ENCODE measurements around the gene POC1B.

The POC1B gene

DNA sequence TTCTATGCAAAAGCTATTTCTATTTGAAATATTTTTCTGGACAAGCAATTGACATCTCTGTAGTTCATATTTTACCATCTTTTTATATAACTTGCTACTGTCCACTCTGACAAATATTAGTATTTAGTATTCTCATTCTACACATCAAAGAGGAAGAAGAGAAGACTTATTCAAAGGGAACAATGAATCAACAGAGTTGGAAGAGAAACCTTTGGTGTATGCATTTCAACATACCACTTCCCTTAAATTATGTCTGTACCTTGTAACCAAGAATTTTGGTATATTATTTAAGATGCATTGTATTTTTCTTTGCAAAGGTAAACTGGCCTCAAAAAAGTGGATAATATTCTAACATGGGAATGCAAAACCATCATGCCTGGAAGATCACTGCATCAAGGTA lies 101.5 kb downstream of the POC1B start:
- DNase-seq (ENCODE audit: low read depth in 1 of 2, low spot score in 1 of 2), result no peak

DNA sequence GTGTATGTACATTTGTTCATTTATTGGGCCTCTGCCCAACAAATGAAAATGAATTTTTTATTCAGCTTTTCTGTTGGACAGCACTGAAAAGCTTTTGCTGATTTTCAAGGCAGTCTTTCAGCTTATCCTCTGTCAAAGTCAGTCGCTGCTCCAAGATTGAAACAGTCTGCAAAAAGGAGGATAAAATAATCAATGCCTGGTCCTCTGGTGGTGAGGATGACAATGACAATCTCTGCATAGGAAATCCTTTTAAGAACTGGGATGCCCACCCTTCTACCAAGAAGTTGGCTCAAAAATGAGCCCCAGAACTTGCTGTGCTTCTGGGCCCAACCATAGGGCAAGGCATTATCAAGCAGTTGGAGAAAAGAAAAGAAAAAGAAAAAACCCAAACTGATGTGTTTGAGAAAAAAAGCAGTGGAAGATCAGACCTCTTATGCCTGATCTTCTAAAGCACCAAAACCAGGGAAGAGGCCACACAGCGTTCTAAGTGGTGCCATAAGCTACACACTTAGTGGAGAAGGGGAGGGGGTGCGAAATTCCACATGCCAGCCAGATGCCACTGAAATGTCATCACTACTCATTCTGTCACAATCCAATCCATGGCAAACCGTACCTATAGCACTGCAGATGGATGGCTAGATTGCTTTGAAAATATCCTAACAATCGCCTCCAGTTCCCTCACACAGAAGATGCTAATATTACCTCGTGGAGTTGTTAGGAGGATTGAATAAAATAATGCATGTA lies 104.6 kb downstream of the POC1B start:
- no peak for DNase-seq (ENCODE audit: low read depth in 1 of 2, low spot score in 1 of 2)

DNA sequence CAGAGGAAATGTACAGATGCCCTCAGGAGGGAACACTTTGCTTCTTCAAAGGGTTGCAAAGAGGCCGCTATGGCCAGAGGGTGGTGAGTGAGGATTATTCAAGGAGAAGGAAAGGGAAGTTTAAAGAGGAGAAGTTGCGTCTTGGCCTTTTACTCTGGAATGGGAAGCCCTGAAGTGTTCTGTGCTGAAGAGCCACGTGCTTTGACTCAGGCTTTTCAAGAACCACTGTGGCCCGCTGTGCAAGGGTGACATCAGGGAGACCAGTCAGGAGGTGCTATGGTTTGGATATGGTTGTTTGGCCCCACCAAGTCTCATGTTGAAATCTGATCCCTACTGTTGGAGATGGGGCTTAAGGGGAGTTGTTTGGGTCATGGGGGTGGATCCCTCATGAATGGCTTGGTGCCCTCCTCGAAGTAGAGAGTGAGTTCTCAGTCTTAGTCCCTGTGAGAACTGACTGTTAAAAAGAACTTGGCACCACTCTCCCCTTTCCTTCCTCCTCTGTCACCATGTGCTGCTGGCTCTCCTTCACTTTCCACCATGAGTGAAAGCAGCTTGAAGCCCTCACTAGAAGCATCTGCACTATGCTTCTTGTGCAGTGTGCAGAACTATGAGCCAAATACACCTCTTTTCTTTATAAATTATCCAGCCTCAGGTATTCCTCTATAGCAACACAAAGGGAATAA lies 107.5 kb downstream of the POC1B start:
- no peak for DNase-seq (ENCODE audit: low read depth in 1 of 2, low spot score in 1 of 2)

DNA sequence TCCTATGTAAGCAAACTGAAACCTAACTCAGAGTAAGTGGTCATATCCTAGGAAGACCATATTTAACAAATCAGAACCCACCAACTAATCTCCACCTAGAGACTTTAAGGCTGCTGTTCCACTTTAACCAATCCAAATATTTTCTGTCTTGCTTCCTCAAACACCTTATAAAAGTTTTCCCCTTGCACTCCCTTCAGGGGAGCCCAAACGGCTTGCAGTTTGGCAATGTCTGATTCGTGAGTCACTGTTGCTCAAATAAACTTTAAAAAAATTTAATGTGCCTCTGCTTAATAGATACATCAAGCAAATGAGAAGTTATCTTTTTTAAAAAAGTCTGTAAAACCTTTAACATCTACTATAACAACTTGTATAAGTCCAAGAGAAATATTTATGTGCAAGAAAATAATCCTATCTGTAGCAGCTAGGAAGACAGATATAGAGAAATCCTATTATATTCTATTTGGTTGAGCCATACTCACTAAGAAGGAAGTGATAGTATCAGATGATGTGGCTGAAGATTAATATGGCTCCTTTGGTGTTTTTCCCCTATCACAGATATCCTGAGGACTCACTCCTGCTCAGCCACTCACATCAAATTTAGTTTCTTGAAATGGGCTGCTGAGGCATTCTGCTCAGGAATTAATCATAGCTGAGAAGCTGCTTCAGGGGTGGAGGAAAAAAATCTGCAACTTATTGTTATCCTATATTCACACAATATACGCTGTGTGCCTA lies 108.4 kb downstream of the POC1B start:
- no peak for DNase-seq (ENCODE audit: low read depth in 1 of 2, low spot score in 1 of 2)

DNA sequence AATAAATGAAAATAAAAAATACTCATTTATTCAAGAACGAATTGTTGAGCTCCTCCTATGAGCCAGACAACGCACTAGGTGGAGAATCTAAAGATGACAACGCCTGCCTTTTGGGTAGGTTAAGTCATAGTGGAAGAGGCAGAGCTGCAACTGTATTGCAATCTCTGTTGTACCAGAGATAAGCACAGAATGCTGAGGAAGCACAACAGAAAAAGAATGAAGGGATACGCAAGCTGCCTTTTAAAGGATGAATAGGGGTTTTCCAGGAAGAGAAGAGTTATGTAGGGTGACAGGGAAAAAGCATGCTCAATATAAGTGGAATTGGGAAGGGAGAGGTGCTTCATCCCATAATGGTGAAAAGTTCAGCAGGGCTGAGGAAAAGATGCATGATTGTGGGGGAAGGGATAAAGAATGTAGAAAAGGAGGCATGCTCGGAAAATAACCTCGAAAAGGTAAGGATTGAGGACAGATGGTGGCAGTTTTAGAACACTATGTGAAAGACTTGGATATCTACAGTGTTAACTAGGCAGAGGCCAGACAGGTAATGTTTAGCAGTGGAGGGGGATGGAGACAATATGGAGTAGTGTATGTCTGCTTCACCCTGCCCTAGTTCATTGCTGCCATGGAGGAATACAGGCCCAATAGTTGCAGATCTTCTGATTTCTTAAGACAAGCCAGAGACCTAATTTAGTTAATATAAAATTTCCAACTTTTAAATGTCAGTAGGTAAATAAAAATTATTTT lies 109.6 kb downstream of the POC1B start:
- no peak for DNase-seq (ENCODE audit: low read depth in 1 of 2, low spot score in 1 of 2)

DNA sequence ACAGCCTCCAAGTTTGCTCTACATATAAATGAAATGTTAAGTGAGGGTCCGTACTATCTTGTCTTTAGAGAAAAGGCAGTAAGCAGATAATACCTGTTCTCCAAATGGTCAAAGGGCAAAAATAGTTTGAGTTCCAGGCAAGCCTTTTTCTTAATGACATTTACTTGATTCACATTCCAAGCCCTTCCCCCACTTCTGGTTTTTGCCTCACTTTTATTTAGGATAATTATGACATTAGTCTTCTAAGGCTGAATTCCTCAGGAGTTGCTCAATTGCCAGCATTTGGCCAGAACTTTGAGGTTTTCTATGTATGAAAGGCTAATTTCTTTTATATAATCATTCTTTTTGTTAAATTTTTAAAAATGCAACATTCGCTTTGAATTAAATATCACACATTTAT lies 111.0 kb downstream of the POC1B start:
- DNase-seq (ENCODE audit: low read depth in 1 of 2, low spot score in 1 of 2), result no peak

DNA sequence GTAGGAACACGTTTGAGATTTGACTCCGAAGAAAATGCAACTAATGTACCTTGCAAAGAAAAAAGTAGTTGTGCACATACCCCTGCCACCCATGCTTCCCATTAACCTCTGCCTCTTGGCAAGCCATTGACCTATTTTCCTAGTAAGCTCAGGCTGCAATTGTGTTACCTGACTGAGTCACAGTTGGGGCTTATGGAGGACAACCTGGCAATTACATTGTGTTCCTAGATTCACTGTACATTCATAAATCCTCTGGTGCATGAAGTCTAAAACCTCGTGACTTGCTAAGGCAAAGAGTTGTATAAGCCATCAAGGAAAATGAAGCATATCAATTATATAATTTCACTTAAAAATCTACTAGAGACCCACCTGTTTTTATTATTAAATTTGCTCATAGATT lies 111.5 kb downstream of the POC1B start:
- no peak for DNase-seq (ENCODE audit: low read depth in 1 of 2, low spot score in 1 of 2)

DNA sequence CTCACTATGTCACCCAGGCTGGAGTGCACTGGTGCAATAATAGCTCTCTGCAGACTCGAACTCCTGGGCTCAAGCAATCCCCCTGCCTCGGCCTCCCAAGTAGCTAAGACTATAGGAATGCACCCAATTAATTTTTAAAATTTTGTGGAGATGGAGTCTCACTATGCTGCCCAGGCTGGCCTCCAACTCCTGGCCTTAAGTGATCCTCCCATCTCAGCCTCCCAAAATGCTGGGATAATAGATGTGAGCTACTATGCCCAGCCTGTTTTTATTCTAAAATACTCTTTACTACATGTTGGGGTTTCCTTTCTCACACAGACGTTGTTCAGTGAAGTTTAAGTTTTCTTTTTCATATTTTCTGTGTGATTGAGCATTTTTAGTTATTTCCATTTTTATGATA lies 112.6 kb downstream of the POC1B start:
- no peak for DNase-seq (ENCODE audit: low read depth in 1 of 2, low spot score in 1 of 2)

DNA sequence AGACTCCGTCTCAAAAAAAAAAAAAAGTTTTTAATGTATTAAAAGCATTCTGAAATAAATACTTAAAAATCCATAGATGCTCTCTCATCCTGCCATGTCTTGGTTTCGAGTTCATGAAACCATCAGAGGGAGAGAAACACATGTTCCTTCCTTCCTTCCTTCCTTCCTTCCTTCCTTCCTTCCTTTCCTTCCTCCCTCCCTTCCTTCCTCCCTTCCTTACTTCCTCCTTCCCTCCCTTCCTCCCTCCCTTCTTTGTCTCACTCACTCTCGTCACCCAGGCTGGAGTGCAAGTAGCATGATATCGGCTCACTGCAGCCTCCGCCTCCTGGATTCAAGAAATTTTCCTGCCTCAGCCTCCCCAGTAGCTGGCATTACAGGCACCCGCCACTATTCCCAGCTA lies 113.2 kb downstream of the POC1B start:
- no peak for DNase-seq (ENCODE audit: low read depth in 1 of 2, low spot score in 1 of 2)

DNA sequence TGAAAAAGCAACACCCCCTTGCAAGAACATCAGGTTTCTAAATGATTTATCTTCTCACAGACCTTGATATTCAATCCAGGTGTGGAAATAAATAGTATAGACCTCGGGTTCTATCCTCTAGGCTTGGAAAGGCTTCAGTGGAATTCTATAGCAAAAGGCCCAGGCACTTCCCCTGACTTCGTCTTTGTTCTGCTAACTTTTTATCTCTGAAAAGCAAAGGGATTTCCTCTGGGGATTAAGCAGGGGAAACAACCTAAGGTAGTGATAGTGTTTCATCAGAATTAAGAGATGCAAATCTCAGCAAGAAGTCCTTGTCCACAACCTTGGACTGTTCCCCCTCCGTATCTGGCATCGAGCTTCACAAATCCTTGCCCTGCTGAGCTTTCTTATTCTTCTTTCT lies 114.0 kb downstream of the POC1B start:
- no peak for DNase-seq (ENCODE audit: low read depth in 1 of 2, low spot score in 1 of 2)

DNA sequence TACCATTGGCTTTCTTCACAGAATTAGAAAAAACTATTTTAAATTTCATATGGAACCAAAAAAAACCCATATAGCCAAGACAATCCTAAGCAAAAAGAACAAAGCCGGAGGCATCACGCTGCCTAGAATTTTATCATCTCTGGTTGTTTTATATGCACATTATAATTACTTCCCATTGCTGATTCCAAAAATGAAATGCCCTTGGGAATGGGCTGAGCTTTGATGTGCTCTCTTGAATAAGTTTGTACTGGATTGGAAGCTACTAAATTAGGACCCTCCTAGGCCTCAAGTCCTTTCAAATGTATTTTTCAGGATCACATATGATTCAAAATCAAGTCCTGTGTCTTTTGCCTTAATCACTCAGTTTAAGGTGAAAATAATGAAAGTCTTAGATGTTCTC lies 114.6 kb downstream of the POC1B start:
- no peak for DNase-seq (ENCODE audit: low read depth in 1 of 2, low spot score in 1 of 2)

DNA sequence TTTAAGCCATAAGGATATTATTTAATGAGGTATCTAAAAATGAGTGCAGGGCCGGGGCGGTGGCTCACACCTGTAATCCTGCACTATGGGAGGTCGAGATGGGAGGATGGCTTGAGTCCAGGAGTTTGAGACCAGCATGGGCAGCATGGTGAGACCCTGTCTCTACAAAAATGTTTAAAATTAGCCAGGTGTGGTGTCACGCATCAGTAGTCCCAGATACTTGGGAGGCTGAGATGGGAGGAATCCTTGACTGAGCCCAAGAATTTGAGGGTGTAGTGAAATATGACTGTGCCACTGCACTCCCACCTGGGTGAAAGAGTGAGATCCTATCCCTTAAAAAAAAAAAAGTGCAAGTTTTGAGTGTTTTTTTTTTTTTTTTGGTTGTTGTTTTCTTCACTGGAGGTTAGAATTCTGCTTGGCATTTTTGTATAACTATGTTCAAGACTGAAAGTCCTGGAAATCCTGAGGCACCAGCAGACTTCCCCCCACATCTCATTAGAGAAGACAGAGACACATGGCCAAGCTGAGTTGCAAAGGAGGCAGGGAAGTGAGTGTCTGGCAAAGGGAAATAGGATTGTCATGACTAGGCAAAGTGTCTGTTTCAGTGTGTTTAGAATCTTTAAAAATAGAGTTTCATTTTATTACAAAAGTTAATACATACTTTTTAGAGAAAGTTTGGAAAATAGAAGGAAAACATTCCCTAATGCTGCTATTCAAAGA lies 120.1 kb downstream of the POC1B start:
- DNase-seq (ENCODE audit: low read depth in 1 of 2, low spot score in 1 of 2), result no peak

DNA sequence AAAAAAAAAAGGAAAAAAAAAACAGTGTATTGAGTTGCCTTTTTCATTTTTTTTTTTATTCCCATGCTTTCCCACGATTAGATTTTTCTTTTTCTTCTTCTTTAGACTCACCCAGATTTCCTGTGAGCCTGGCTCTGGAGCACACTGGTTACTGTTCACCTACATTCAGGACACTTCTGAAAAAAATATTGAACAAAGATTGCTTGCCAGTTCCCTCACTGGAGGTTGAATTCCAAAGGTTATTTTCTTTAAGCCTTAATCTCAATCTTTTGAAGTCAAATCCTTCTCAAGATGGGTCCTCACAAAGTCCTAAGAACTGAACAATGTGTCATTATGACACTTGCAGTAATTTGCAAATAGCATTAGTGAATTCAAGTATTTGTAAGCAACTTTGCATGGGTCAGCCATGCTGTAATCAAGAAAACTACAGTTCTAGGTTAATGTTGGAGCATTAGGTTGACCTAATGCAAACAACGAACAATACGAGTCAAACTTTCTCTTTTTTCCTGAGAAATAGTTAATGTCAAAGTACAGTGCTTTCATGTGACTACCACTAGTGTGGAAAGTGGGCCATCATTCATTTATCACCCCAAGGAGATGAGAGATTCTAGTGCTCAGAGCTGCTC lies 124.3 kb downstream of the POC1B start:
- no peak for DNase-seq (ENCODE audit: low read depth in 1 of 2, low spot score in 1 of 2)

DNA sequence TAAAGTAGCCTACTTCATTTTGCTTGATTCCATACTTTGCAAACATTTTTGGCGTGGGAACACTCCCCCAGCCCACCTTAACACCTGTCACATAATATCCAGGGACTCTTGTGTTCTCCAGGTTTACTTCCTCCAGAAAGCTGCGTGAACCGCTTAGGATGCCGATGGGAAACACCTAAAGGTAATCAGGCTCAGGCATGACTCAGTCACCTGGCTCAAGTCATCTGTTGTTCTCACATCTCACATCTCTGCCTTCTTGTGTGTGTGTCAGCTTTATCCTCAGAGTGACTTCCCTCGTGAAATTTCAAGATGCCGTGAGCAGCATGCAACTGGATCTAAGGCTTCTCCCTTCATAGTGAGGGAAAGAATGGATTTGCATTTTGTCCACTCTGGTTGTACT lies 125.4 kb downstream of the POC1B start:
- DNase-seq (ENCODE audit: low read depth in 1 of 2, low spot score in 1 of 2), result no peak

DNA sequence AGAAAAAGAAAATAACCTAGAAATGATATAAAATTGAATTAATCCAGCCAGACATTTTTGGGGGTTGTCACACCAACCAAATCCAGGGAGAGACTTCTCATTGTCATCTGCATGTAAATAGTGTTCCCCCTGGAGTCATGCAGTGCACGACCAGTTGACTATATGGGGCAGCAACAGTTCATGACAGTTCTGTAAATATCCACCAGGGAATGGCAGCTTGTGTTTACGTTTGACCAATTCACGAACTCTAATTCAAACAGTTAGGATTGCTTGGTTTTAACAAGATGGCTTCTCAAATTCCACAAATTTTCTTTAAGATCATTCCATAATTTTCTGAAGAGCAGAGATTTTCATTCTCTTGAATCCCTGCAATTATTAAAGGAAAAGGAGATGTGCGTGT lies 130.1 kb downstream of the POC1B start:
- DNase-seq (ENCODE audit: low read depth in 1 of 2, low spot score in 1 of 2), result no peak

DNA sequence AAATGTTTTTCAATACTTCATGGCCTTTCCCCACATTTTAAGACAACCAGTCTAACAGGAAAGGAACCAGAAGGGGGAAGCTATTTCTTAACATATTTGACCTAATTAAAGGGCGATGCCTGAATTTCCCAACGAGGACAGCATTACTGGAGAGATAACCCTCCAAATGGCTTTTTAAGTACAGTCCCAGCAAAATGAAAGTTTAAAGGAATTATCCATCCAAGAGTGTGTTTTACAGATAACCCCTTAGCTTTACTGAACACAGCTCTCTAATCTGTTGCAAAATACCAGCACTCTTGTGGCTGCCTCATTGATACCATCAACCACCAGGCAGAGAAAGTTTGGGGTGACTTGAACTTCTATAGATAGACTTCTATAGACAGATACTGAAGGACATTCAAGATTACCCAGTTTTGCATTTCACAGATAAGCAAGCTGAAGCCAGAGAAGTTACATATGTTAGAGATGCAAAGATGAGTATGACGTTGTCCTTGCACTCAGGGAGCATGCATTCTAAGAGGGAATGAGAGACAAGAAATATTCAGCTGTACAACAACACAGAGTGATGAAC lies 132.2 kb downstream of the POC1B start:
- no peak for DNase-seq (ENCODE audit: low read depth in 1 of 2, low spot score in 1 of 2)

DNA sequence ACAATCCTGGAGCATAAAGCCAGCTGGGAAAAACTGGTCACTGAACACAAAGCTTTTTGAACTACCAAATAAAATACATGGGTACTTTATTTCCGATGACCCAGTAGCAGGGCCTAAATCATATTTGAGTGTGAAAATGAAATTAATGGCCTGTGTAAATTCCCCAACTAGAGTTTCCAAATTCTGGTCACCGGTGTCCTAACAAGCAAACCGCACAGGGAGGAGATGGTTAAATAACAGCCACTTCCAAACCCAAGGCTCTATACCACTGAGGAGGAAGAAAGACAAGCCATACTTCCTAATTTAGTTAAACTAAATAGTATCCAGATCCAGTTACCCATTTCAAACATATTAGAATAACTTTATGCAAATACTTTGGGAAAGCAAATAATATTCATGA lies 133.5 kb downstream of the POC1B start:
- no peak for DNase-seq (ENCODE audit: low read depth in 1 of 2, low spot score in 1 of 2)

DNA sequence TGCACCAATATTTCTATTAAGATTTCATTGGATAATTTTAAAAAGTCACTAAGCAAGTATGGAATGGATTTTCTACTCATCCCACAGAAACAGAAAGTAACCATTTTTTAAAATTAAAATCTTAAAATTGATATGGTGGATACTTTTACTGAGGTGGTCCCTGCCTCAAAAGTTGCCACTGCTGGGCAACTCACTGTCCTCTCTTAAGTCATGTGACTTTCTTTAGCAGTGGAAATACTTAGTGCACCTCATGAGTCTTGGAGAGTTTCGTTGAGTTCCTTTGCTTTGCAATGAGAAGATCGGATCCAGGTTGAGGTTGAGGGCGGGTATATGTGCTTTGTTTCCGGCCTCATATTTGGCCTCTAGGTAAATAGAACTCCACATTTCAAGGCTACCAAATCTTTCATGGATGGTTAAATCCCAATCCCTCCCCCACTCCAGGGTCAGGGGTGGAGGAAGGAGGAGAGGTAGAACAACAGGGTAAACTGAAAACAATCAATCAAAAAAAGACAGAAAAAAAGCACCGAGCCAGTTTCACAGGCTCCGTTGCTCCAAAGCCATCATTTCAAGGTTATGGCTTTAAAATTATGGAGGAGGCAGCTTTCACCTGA lies 134.0 kb downstream of the POC1B start:
- no peak for DNase-seq (ENCODE audit: low read depth in 1 of 2, low spot score in 1 of 2)

DNA sequence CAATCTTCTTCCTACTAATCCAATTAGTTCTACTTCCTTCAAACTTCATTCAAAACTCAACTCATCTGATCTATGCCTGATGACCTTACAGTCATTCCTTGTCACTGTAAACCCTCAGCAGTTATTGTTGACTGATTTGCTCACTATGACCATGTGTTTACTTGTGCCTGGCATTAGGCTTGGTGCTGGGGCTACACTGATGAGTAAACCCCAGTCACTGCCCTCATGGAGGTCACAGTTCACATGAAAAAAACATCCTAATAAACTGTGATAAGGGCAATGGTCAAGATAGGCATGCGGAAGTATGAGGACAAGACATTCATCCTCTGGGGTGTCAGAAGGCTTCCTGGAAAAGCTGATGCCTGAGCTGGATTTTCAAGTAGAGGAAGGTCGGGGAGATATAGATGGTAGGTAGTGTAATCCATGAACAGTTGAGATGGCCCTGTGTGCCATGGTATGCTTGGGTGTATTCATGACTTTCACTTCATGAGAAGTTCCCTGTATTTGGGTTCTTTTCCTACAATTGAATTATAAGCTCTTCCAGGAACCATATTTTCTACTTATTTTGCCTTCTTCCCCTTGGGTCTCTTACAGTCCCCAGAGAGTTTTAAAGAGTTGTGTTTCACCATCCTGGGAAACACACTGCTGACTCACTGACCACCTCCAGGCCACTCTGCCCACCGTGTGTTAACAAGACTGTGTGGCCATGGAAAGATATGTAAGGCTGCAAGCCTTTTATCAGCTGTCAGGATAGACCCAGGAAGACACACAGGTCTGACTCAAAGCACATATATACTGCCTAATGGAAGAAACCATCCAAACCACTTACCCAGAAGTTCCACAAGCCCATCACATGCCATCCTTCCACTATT lies 134.8 kb downstream of the POC1B start:
- DNase-seq (ENCODE audit: low read depth in 1 of 2, low spot score in 1 of 2), result no peak
